ENCODE data around the gene FEZ2. TPM values are rescaled to one million over a fixed set of nuclear protein-coding genes. Genes with fewer than 3 reads are reported as not detected.

FEZ2 gene
- total RNA-seq, 4 donors from 2014 or later, result 27.9 to 66.6 (median 39.7) TPM

- Histone ChIP-seq H3K27ac (no peak overlapping the region), H3K4me1 (no peaks in the 10 kb centered on the region), H3K36me3 (no peaks in the 10 kb centered on the region), H3K4me3 (no peak overlapping the region), H3K9me3 (no peaks in the 10 kb centered on the region), H3K27me3 (no peaks in the 10 kb centered on the region)
- intact Hi-C loops (cut with DNase I; ENCODE audit: low total_unique reads), result no loop called here
- TF ChIP-seq POLR2A (IDR thresholded peaks at IDR 0.05) (no peak), CTCF (IDR thresholded peaks at IDR 0.05) (no peak)
- no peak for DNase-seq
Measured at GRCh38 chr2:36613801-36614200, 15.8 kb upstream of the FEZ2 start.

GRCh38 chr2:36611316-36611990 lies 13.5 kb upstream of the FEZ2 start:
- Histone ChIP-seq H3K36me3 (no peaks in the 10 kb centered on the region), H3K9me3 (no peaks in the 10 kb centered on the region), H3K27ac (no peak overlapping the region), H3K4me1 (no peaks in the 10 kb centered on the region), H3K4me3 (no peak overlapping the region), H3K27me3 (no peaks in the 10 kb centered on the region)
- no peak for DNase-seq
- TF ChIP-seq CTCF (IDR thresholded peaks at IDR 0.05) (no peak), POLR2A (IDR thresholded peaks at IDR 0.05) (no peak)
- intact Hi-C loops (cut with DNase I; ENCODE audit: low total_unique reads), result no loop called here

- DNase-seq, result no peak
- no peak overlapping the region for H3K27ac ChIP-seq
- no peaks in the 10 kb centered on the region for H3K36me3 ChIP-seq
- no peaks in the 10 kb centered on the region for H3K9me3 ChIP-seq
- no peaks in the 10 kb centered on the region for H3K4me1 ChIP-seq
- intact Hi-C loops (cut with DNase I; ENCODE audit: low total_unique reads), result no loop called here
- no peak for TF ChIP-seq CTCF (IDR thresholded peaks at IDR 0.05)
- no peak for TF ChIP-seq POLR2A (IDR thresholded peaks at IDR 0.05)
- H3K4me3 ChIP-seq, result no peak overlapping the region
- no peaks in the 10 kb centered on the region for H3K27me3 ChIP-seq
Measured at GRCh38 chr2:36609507-36609906, 11.5 kb upstream of the FEZ2 start.

GRCh38 chr2:36607947-36608346 lies 10.0 kb upstream of the FEZ2 start:
- Histone ChIP-seq H3K27ac (no peak overlapping the region), H3K4me3 (no peak overlapping the region), H3K4me1 (no peaks in the 10 kb centered on the region), H3K27me3 (no peaks in the 10 kb centered on the region), H3K9me3 (no peaks in the 10 kb centered on the region), H3K36me3 (no peaks in the 10 kb centered on the region)
- intact Hi-C loops (cut with DNase I; ENCODE audit: low total_unique reads), result no loop called here
- TF ChIP-seq CTCF (IDR thresholded peaks at IDR 0.05) (no peak), POLR2A (IDR thresholded peaks at IDR 0.05) (no peak)
- DNase-seq, result no peak

- TF ChIP-seq CTCF (IDR thresholded peaks at IDR 0.05) (no peak), POLR2A (IDR thresholded peaks at IDR 0.05) (no peak)
- no peaks in the 10 kb centered on the region for H3K36me3 ChIP-seq
- intact Hi-C loops (cut with DNase I; ENCODE audit: low total_unique reads), result no loop called here
- H3K27me3 ChIP-seq, result no peaks in the 10 kb centered on the region
- no peak for DNase-seq
- no peaks in the 10 kb centered on the region for H3K4me1 ChIP-seq
- no peaks in the 10 kb centered on the region for H3K9me3 ChIP-seq
- H3K27ac ChIP-seq, result no peak overlapping the region
- no peak overlapping the region for H3K4me3 ChIP-seq
Measured at GRCh38 chr2:36606925-36607324, 9.0 kb upstream of the FEZ2 start.
